ENCODE measurements around the gene XYLB.
A peak's percentile ranks its signal among the peaks of the same experiment; 100 is the strongest.

Gene XYLB

DNA sequence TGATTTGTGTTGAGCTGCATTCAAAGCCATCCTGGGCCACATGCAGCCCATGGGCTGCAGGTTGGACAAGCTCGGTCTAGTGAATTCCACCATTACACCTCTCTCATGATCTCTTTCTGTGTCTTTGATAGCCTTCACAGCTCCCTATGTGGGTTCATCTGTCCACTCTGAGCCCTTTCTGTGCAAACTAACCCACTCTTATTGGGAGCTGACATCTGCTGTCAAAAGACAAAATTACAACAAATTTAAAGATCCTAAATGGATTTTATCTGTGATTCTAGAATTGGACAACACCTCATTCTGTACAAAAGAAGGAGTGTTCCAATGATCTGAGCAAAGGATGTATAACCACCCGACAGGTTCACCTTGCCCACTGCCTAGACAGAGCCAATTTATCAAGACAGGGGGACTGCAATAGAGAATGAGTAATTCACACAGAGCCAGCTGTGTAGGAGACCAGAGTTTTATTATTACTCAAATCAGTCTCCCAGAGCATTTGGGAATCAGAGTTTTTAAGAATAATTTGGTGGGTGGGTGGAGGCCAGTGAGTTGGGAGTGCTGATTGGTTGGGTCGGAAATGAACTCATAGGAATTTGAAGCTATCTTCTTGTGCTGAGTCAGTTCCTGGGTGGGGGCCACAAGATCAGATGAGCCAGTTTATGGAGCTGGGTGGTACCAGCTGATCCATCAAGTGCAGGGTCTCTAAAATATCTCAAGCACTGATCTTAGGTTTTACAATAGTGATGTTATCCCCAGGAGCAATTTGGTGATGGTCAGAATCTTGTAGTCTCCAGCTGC is 2.6 kb upstream of the XYLB start:
- peak; percentile 4 for DNase-seq (ENCODE audit: low read depth)
- no peak overlapping the region for H3K4me3 ChIP-seq (ENCODE audit: low read length)
- TF ChIP-seq, protein P1, sequence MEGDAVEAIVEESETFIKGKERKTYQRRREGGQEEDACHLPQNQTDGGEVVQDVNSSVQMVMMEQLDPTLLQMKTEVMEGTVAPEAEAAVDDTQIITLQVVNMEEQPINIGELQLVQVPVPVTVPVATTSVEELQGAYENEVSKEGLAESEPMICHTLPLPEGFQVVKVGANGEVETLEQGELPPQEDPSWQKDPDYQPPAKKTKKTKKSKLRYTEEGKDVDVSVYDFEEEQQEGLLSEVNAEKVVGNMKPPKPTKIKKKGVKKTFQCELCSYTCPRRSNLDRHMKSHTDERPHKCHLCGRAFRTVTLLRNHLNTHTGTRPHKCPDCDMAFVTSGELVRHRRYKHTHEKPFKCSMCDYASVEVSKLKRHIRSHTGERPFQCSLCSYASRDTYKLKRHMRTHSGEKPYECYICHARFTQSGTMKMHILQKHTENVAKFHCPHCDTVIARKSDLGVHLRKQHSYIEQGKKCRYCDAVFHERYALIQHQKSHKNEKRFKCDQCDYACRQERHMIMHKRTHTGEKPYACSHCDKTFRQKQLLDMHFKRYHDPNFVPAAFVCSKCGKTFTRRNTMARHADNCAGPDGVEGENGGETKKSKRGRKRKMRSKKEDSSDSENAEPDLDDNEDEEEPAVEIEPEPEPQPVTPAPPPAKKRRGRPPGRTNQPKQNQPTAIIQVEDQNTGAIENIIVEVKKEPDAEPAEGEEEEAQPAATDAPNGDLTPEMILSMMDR (conservative IDR thresholded peaks at IDR 0.05; ENCODE audit: low read length) = peak; percentile 21; the same call in 1 of the 2 replicates

- peak overlapping the region; percentile 33 for H3K4me3 ChIP-seq (ENCODE audit: low read length)
- DNase-seq (ENCODE audit: low read depth) = no peak
- TF ChIP-seq, protein P1 (conservative IDR thresholded peaks at IDR 0.05; ENCODE audit: low read length) = no peak
Measured at GRCh38 chr3:38345879-38346586, 552 bp upstream of the XYLB start.

DNA sequence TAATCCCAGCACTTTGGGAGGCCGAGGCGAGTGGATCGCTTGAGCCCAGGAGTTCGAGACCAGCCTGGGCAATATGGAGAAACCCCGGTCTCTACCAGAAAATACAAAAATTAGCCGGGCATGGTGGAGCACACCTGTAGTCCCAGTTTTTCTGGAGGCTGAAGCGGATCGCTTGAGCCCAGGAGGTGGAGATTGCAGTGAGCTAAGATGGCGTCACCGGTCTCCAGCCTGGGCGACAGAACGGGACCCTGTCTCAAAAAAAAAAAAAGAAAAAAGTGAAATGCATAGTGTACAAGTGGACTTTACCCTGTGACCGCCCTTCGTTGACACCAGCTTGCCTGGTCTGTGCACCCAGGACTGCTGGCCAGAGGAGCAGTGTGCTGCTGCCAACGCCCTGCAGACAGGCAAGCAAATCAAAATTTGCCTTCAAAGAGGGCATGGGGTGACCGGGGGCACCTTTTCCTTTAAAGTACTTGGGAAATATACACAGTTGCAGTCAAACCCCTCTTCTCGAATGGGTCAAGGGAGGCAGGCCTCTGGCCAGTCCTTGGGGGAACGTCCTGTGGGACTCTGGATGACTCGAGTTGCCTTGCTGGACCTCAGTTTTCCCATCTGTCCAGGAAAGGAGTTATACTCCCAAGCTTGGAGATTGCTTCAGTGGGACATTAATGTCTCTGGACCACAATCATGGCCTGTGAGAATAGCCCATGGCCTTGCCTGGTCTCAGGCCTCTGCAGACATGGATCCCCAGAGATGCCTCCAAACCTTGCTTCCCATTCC is 1.0 kb downstream of the XYLB start:
- TF ChIP-seq, protein P1 (conservative IDR thresholded peaks at IDR 0.05; ENCODE audit: low read length) = no peak
- no peak for DNase-seq (ENCODE audit: low read depth)
- H3K4me3 ChIP-seq (ENCODE audit: low read length) = peak overlapping the region; percentile 73

- no peak overlapping the region for H3K4me3 ChIP-seq (ENCODE audit: low read length)
- DNase-seq (ENCODE audit: low read depth) = peak; percentile 43
- TF ChIP-seq, protein P1 (conservative IDR thresholded peaks at IDR 0.05; ENCODE audit: low read length) = no peak
Measured at GRCh38 chr3:38348903-38349302, 2.3 kb downstream of the XYLB start.

GRCh38 chr3:38349684-38350359 is 3.2 kb downstream of the XYLB start:
- peak; percentile 36 for DNase-seq (ENCODE audit: low read depth)
- TF ChIP-seq, protein P1 (conservative IDR thresholded peaks at IDR 0.05; ENCODE audit: low read length) = no peak
- no peak overlapping the region for H3K4me3 ChIP-seq (ENCODE audit: low read length)

GRCh38 chr3:38353151-38353550 is 6.6 kb downstream of the XYLB start:
- TF ChIP-seq, protein P1 (conservative IDR thresholded peaks at IDR 0.05; ENCODE audit: low read length) = no peak
- H3K4me3 ChIP-seq (ENCODE audit: low read length) = no peak overlapping the region
- DNase-seq (ENCODE audit: low read depth) = peak; percentile 62
